PC-9 (cell line): ENCODE measurements around the gene TMEM9.

Source experiments
- EZH2 ChIP-seq: fragments of 200-600 bp; sonication (generic); IDR thresholded peaks from 2 replicates; pipeline ENCODE4 v1.8.0; 2017; ENCODE audit warnings: antibody characterized with exemption, low read depth
- TF ChIP-seq, protein P1 (sequence below): fragments of 200-600 bp; sonication (generic); conservative IDR thresholded peaks from 2 replicates; pipeline ENCODE4 v1.6.1; 2017; ENCODE audit warnings: mixed run types, antibody characterized with exemption, mild to moderate bottlenecking, moderate library complexity

- TF ChIP-seq, protein P1, sequence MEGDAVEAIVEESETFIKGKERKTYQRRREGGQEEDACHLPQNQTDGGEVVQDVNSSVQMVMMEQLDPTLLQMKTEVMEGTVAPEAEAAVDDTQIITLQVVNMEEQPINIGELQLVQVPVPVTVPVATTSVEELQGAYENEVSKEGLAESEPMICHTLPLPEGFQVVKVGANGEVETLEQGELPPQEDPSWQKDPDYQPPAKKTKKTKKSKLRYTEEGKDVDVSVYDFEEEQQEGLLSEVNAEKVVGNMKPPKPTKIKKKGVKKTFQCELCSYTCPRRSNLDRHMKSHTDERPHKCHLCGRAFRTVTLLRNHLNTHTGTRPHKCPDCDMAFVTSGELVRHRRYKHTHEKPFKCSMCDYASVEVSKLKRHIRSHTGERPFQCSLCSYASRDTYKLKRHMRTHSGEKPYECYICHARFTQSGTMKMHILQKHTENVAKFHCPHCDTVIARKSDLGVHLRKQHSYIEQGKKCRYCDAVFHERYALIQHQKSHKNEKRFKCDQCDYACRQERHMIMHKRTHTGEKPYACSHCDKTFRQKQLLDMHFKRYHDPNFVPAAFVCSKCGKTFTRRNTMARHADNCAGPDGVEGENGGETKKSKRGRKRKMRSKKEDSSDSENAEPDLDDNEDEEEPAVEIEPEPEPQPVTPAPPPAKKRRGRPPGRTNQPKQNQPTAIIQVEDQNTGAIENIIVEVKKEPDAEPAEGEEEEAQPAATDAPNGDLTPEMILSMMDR, result no peak
- no peak for TF ChIP-seq EZH2
These were observed 65.3 kb downstream of the TMEM9 start for GRCh38 chr1:201088901-201089525.
